ENCODE data around the gene REXO1. TPM values are rescaled to one million over a fixed set of nuclear protein-coding genes. Genes with fewer than 3 reads are reported as not detected.
A peak's percentile ranks its signal among the peaks of the same experiment; 100 is the strongest.

The REXO1 gene
- total RNA-seq, 1 donor from 2014 or later: 69.6 TPM

GRCh38 chr19:1811942-1812425 lies 36.3 kb downstream of the REXO1 start, which contains the start of gene ATP8B3:
TSS of gene ATP8B3 (minus strand) at chr19:1812276. CDS start at chr19:1811736, 540 bp downstream.
- Mint-ChIP-seq H3K36me3 (ENCODE audit: low read depth) (peaks cover 18% of the 10 kb centered on the region), H3K4me3 (peak within 1 kb of the TSS; percentile 96), H3K27me3 (no peaks in the 10 kb centered on the region), H3K4me1 (peaks cover 14% of the 10 kb centered on the region), H3K9me3 (no peaks in the 10 kb centered on the region), H3K27ac (peak within 1 kb of the TSS; percentile 90)
- CTCF ChIA-PET: no interaction called here
- ATAC-seq (ENCODE audit: low read depth) (peak; percentile 84), DNase-seq (no peak)
- POLR2A ChIA-PET: interaction anchor here (0.5 to 0.7 kb wide), 2 partner anchors 321 to 334 kb away, joined by 4 to 6 read pairs; partner anchors contain the start of gene REEP6
- TF ChIP-seq, protein P1, sequence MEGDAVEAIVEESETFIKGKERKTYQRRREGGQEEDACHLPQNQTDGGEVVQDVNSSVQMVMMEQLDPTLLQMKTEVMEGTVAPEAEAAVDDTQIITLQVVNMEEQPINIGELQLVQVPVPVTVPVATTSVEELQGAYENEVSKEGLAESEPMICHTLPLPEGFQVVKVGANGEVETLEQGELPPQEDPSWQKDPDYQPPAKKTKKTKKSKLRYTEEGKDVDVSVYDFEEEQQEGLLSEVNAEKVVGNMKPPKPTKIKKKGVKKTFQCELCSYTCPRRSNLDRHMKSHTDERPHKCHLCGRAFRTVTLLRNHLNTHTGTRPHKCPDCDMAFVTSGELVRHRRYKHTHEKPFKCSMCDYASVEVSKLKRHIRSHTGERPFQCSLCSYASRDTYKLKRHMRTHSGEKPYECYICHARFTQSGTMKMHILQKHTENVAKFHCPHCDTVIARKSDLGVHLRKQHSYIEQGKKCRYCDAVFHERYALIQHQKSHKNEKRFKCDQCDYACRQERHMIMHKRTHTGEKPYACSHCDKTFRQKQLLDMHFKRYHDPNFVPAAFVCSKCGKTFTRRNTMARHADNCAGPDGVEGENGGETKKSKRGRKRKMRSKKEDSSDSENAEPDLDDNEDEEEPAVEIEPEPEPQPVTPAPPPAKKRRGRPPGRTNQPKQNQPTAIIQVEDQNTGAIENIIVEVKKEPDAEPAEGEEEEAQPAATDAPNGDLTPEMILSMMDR (IDR thresholded peaks at IDR 0.05): no peak
- intact Hi-C loops (cut with micrococcal nuclease): loop anchor here (1.0 to 5.0 kb wide), 6 partner anchors 15 to 535 kb away; partner anchors contain the start of genes FAM174C, MBD3, REXO1 and UQCR11

- TF ChIP-seq, protein P1 (IDR thresholded peaks at IDR 0.05): no peak
- H3K4me3 Mint-ChIP-seq: peak overlapping the region; percentile 70
- intact Hi-C loops (cut with micrococcal nuclease): loop anchor here (5.0 kb wide), 2 partner anchors 264 to 534 kb away; partner anchors contain the start of gene FAM174C
- CTCF ChIA-PET: no interaction called here
- DNase-seq (no peak), ATAC-seq (ENCODE audit: low read depth) (no peak)
- no peak overlapping the region for H3K27ac Mint-ChIP-seq
- peaks cover 14% of the 10 kb centered on the region for H3K36me3 Mint-ChIP-seq (ENCODE audit: low read depth)
- POLR2A ChIA-PET: interaction anchor here (0.5 to 0.8 kb wide), 3 partner anchors 321 to 543 kb away, joined by 4 to 6 read pairs (median 4); partner anchors contain the start of genes CIRBP and REEP6
- H3K27me3 Mint-ChIP-seq: no peaks in the 10 kb centered on the region
- peaks cover 14% of the 10 kb centered on the region for H3K4me1 Mint-ChIP-seq
- H3K9me3 Mint-ChIP-seq: no peaks in the 10 kb centered on the region
These were observed 36.8 kb downstream of the REXO1 start for GRCh38 chr19:1811472-1811894.

- CTCF ChIA-PET: no interaction called here
- Mint-ChIP-seq H3K27me3 (no peaks in the 10 kb centered on the region), H3K27ac (no peak overlapping the region), H3K4me3 (no peak overlapping the region), H3K9me3 (no peaks in the 10 kb centered on the region), H3K36me3 (ENCODE audit: low read depth) (peaks cover 7% of the 10 kb centered on the region), H3K4me1 (peaks cover 14% of the 10 kb centered on the region)
- TF ChIP-seq, protein P1 (IDR thresholded peaks at IDR 0.05): no peak
- POLR2A ChIA-PET: interaction anchor here (0.8 kb wide), 1 partner anchor 542 kb away, joined by 4 read pairs; the partner anchor contains the start of gene CIRBP
- DNase-seq: no peak
- intact Hi-C loops (cut with micrococcal nuclease): loop anchor here (5.0 kb wide), 2 partner anchors 263 to 533 kb away; partner anchors contain the start of gene FAM174C
- no peak for ATAC-seq (ENCODE audit: low read depth)
These were observed 37.7 kb downstream of the REXO1 start for GRCh38 chr19:1810439-1811160.

DNA sequence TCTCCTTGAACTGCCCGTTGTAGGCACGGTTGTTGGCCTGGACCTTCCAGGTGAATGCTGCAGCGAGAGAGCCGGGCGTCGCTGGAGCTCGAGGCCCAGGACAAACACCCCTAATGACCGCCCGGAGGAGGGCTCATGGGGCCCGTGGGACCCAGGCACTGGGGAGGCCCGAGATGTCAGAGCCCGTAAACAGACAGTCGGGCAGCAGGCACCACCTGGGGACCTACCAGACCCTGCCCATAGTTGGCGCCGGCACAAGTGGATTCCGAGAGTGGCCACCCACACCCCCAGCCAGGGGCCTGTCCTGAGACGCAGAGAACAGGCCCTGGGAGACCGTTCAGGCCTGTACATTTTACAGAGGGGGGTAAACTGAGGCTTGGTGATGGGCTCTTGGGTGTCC lies 38.6 kb downstream of the REXO1 start:
- TF ChIP-seq, protein P1 (IDR thresholded peaks at IDR 0.05): no peak
- peaks cover 14% of the 10 kb centered on the region for H3K4me1 Mint-ChIP-seq
- intact Hi-C loops (cut with micrococcal nuclease): loop anchor here (5.0 kb wide), 2 partner anchors 262 to 532 kb away; partner anchors contain the start of gene FAM174C
- ATAC-seq (ENCODE audit: low read depth): no peak
- DNase-seq: no peak
- ChIA-PET CTCF (no interaction called here), POLR2A (no interaction called here)
- no peak overlapping the region for H3K27ac Mint-ChIP-seq
- H3K27me3 Mint-ChIP-seq: no peaks in the 10 kb centered on the region
- H3K36me3 Mint-ChIP-seq (ENCODE audit: low read depth): peaks cover 2% of the 10 kb centered on the region
- H3K4me3 Mint-ChIP-seq: no peak overlapping the region
- H3K9me3 Mint-ChIP-seq: no peaks in the 10 kb centered on the region

DNA sequence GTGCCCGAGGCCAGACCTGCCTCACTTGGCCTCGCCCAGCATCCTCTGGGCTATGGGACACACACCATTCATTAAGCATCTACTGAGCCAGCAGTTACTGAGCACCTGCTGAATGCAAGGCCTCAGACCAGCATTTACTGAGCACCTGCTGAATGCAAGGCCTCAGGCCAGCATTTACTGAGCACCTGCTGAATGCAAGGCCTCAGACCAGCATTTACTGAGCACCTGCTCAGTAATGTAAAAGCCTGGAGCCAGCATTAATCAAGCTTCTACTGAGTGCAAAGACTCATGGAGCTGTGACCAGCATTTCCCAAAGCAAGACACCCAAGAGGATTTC lies 39.9 kb downstream of the REXO1 start:
- no peak overlapping the region for H3K27ac Mint-ChIP-seq
- H3K36me3 Mint-ChIP-seq (ENCODE audit: low read depth): no peaks in the 10 kb centered on the region
- ChIA-PET POLR2A (no interaction called here), CTCF (no interaction called here)
- intact Hi-C loops (cut with micrococcal nuclease): no loop called here
- H3K4me1 Mint-ChIP-seq: peaks cover 12% of the 10 kb centered on the region
- no peaks in the 10 kb centered on the region for H3K27me3 Mint-ChIP-seq
- TF ChIP-seq, protein P1 (IDR thresholded peaks at IDR 0.05): no peak
- DNase-seq (no peak), ATAC-seq (ENCODE audit: low read depth) (no peak)
- H3K9me3 Mint-ChIP-seq: no peaks in the 10 kb centered on the region
- H3K4me3 Mint-ChIP-seq: no peak overlapping the region
